OCI-LY3 (cell line): ENCODE results near the gene SDF2L1.

ENCODE experiments used
- H2AFZ ChIP-seq: fragments of 200-600, 300-600 bp; shearing (Covaris generic); 2 replicates; pipeline ENCODE4 v1.6.0; 2014; ENCODE audit warnings: antibody characterized with exemption, low read depth, low read length
- H3K27ac ChIP-seq: fragments of 200-600, 300-600 bp; sonication (generic); 2 replicates; pipeline ENCODE4 v1.5.1; 2014; ENCODE audit warnings: mild to moderate bottlenecking, low read length, moderate library complexity, mixed read lengths
- H3K27me3 ChIP-seq: fragments of 200-600, 300-600 bp; sonication (generic); 2 replicates; pipeline ENCODE4 v1.6.1; 2014; ENCODE audit warnings: low read depth, low read length, mixed read lengths
- H3K36me3 ChIP-seq: fragments of 200-600, 300-600 bp; sonication (generic); replicated peaks from 2 replicates; pipeline ENCODE3; 2014; ENCODE audit warnings: low read depth, low read length, mixed read lengths
- H3K4me1 ChIP-seq: fragments of 300-600, 200-600 bp; sonication (generic); 2 replicates; pipeline ENCODE4 v1.6.1; 2014; ENCODE audit warnings: low read length, mixed read lengths
- H3K4me2 ChIP-seq: fragments of 200-600, 300-600 bp; sonication (generic); 2 replicates; pipeline ENCODE4 v1.6.1; 2014; ENCODE audit warnings: low read length, mixed read lengths
- H3K4me3 ChIP-seq: fragments of 300-600, 200-600 bp; sonication (generic); 2 replicates; pipeline ENCODE4 v1.5.1; 2014; ENCODE audit warnings: antibody characterized with exemption, mild to moderate bottlenecking, low read length, moderate library complexity
- H3K79me2 ChIP-seq: fragments of 300-600, 200-600 bp; shearing (Covaris generic); 2 replicates; pipeline ENCODE4 v1.6.1; 2014; ENCODE audit warnings: mild to moderate bottlenecking, low read length, mixed read lengths
- H3K9ac ChIP-seq: fragments of 300-600, 200-600 bp; shearing (Covaris generic); 2 replicates; pipeline ENCODE4 v1.6.0; 2014; ENCODE audit warnings: mild to moderate bottlenecking, low read length, moderate library complexity
- H3K9me3 ChIP-seq: fragments of 200-600, 300-600 bp; shearing (Covaris generic); 2 replicates; pipeline ENCODE4 v1.6.1; 2014; ENCODE audit warnings: low read length, mixed read lengths; ENCODE audit not compliant: insufficient read depth
- H4K20me1 ChIP-seq: fragments of 200-600, 300-600 bp; sonication (generic); 2 replicates; pipeline ENCODE4 v1.6.1; 2016; ENCODE audit warnings: low read length, mixed read lengths; ENCODE audit not compliant: insufficient read depth
- CTCF ChIP-seq: fragments of 200-600, 300-600 bp; sonication (generic); IDR thresholded peaks from 2 replicates; pipeline ENCODE4 v1.5.1; 2014; ENCODE audit warnings: antibody characterized with exemption, low read length, low read depth
- EZH2phosphoT487 ChIP-seq: fragments of 200-600 bp; shearing (Covaris generic); IDR thresholded peaks from 2 replicates; pipeline ENCODE4 v1.6.1; 2018; ENCODE audit warnings: antibody characterized with exemption, mixed run types, low read depth

The SDF2L1 gene

GRCh38 chr22:21679383-21679782, 37.3 kb downstream of the SDF2L1 start:
- no peaks in the 10 kb centered on the region for H3K9me3 ChIP-seq
- H3K4me3 ChIP-seq = no peak overlapping the region
- no peaks in the 10 kb centered on the region for H3K4me1 ChIP-seq
- H3K4me2 ChIP-seq = no peak overlapping the region
- TF ChIP-seq EZH2phosphoT487 (no peak), CTCF (no peak)
- no peak overlapping the region for H3K9ac ChIP-seq
- no peak overlapping the region for H3K27ac ChIP-seq
- no peaks in the 10 kb centered on the region for H4K20me1 ChIP-seq
- no peaks in the 10 kb centered on the region for H3K79me2 ChIP-seq
- peaks cover 27% of the 10 kb centered on the region for H3K36me3 ChIP-seq
- H3K27me3 ChIP-seq = no peaks in the 10 kb centered on the region
- no peak overlapping the region for H2AFZ ChIP-seq

- Histone ChIP-seq H3K27me3 (no peaks in the 10 kb centered on the region), H3K27ac (no peak overlapping the region), H3K79me2 (no peaks in the 10 kb centered on the region), H4K20me1 (no peaks in the 10 kb centered on the region), H2AFZ (no peak overlapping the region), H3K4me1 (no peaks in the 10 kb centered on the region), H3K9me3 (no peaks in the 10 kb centered on the region), H3K9ac (no peak overlapping the region), H3K4me3 (no peak overlapping the region), H3K4me2 (no peak overlapping the region), H3K36me3 (peaks cover 22% of the 10 kb centered on the region)
- TF ChIP-seq CTCF (no peak), EZH2phosphoT487 (no peak)
Observed at GRCh38 chr22:21680830-21681565, 38.9 kb downstream of the SDF2L1 start.

- Histone ChIP-seq H3K4me1 (no peaks in the 10 kb centered on the region), H3K27me3 (no peaks in the 10 kb centered on the region), H3K9me3 (no peaks in the 10 kb centered on the region), H3K4me3 (no peak overlapping the region), H3K27ac (no peak overlapping the region), H3K79me2 (no peaks in the 10 kb centered on the region), H2AFZ (no peak overlapping the region), H3K9ac (no peak overlapping the region), H3K36me3 (peaks cover 24% of the 10 kb centered on the region), H4K20me1 (no peaks in the 10 kb centered on the region), H3K4me2 (no peak overlapping the region)
- TF ChIP-seq EZH2phosphoT487 (no peak), CTCF (no peak)
Observed at GRCh38 chr22:21681566-21682370, 39.7 kb downstream of the SDF2L1 start.

- Histone ChIP-seq H3K9me3 (no peaks in the 10 kb centered on the region), H3K27me3 (no peaks in the 10 kb centered on the region), H4K20me1 (no peaks in the 10 kb centered on the region), H3K79me2 (no peaks in the 10 kb centered on the region), H3K9ac (no peak overlapping the region), H3K4me2 (no peak overlapping the region), H3K27ac (no peak overlapping the region), H3K36me3 (peaks cover 26% of the 10 kb centered on the region), H3K4me1 (no peaks in the 10 kb centered on the region), H3K4me3 (no peak overlapping the region), H2AFZ (no peak overlapping the region)
- no peak for TF ChIP-seq CTCF
- TF ChIP-seq EZH2phosphoT487 = no peak
Observed at GRCh38 chr22:21682385-21683175, 40.5 kb downstream of the SDF2L1 start.
